ENCODE measurements around the gene BTN1A1. TPM values are rescaled to one million over a fixed set of nuclear protein-coding genes. Genes with fewer than 3 reads are reported as not detected.
"Not testable (repeated sequence)": the region's sequence is repeated elsewhere in the genome, so short reads cannot be mapped to it uniquely, and the experiment has no call there.

The BTN1A1 gene
- total RNA-seq, 1 experiment from 2014 or later = not detected

DNA sequence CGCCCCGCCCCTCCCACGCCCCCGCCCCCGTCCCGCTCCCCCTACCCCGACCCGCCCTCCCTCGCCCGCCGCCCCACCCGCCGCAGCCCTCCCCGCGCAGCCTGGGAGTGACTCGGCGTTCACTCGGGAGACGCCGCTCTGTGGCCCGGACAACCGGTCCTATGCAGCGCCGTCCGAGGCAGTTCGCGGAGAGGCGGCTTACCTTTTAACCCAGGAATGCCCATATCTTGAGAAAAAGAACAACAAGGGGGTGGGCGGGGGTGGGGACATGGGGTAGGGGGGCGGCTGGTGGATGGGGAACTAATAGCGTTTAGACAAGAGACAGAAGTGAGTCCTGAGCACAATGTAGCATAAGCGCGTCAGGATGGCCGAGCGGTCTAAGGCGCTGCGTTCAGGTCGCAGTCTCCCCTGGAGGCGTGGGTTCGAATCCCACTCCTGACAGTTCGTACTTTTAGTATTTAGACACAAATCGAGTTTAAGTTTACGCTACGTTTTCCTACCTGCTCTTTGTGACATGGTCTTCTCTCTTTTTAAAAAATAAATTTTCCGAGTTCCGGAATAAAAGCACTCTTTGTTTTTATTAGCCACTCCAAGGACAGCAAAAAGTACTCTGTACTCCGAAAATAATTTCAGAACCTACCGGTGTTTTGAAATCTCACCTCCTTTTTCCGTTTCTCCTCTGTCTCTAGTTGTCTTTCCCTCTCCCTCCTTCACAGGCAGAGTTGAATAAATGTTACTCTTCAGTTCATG is 20.9 kb downstream of the BTN1A1 start:
- peak overlapping the region; percentile 66 for H3K4me3 Mint-ChIP-seq (ENCODE audit: unreplicated experiment)
- intact Hi-C loops (cut with micrococcal nuclease) = loop anchor here (1.0 to 2.0 kb wide), 3 partner anchors 16 to 48 kb away; no protein-coding TSS in a partner anchor
- H3K36me3 Mint-ChIP-seq (ENCODE audit: insufficient read depth, unreplicated experiment) = peaks cover 11% of the 10 kb centered on the region
- no peaks in the 10 kb centered on the region for H3K27me3 Mint-ChIP-seq (ENCODE audit: insufficient read depth, unreplicated experiment)
- BruUV-seq (replicated peaks) = no TSS peak
- TF ChIP-seq, protein P1, sequence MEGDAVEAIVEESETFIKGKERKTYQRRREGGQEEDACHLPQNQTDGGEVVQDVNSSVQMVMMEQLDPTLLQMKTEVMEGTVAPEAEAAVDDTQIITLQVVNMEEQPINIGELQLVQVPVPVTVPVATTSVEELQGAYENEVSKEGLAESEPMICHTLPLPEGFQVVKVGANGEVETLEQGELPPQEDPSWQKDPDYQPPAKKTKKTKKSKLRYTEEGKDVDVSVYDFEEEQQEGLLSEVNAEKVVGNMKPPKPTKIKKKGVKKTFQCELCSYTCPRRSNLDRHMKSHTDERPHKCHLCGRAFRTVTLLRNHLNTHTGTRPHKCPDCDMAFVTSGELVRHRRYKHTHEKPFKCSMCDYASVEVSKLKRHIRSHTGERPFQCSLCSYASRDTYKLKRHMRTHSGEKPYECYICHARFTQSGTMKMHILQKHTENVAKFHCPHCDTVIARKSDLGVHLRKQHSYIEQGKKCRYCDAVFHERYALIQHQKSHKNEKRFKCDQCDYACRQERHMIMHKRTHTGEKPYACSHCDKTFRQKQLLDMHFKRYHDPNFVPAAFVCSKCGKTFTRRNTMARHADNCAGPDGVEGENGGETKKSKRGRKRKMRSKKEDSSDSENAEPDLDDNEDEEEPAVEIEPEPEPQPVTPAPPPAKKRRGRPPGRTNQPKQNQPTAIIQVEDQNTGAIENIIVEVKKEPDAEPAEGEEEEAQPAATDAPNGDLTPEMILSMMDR (IDR thresholded peaks at IDR 0.05; ENCODE audit: unreplicated experiment) = no peak
- peak overlapping the region; percentile 17 for H3K27ac Mint-ChIP-seq (ENCODE audit: low read depth, unreplicated experiment)
- H3K4me1 Mint-ChIP-seq (ENCODE audit: insufficient read depth, unreplicated experiment) = peaks cover 9% of the 10 kb centered on the region
- DNase-seq (ENCODE audit: unreplicated experiment) = peak; percentile 82
- H3K9me3 Mint-ChIP-seq (ENCODE audit: unreplicated experiment) = no peaks in the 10 kb centered on the region
- CTCF ChIA-PET = interaction anchor here (1.0 kb wide), 1 partner anchor 36 kb away, joined by 3 read pairs; no protein-coding TSS in a partner anchor
- POLR2A ChIA-PET = interaction anchor here (0.5 to 5.0 kb wide), 9 partner anchors 9 to 397 kb away, joined by 3 to 45 read pairs (median 7); partner anchors contain the start of gene HMGN4

DNA sequence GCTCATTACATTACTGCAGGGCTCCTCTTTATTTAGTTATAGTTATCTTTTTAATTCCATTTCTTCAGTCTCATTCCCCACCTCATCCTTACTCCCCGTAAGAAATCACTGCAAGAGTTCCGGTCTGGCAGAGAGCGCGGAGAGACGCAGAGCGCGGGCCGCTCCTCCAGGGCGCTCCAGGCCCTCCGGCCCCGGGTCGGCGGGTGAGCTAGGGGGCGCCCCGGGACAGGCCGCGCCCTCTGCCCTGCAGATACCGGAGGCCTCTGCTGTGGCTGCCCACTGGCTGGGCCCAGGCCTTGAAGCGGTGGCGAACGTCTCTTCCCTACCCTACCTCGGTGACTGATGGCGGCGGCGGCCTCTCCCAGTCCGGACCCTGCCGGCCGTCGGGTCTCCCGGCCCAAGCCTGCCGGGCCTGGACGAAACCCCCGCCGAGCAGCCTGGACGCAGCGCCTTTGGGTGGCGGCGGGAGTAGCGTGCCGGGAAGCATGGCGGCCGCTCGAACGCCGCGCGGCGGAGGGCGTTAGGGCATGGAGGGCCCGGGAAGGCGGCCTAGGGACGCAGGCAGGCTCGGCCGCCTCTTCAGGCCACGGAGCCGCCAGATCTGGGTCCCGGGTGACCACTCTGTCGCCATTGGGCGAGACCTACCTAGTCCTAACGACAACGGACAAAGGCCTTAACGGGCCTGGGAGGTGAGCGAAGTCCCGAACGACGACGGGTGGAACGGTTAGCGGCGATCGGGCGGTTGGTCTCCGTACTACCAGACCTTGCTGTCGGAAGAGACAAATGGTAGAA is 21.7 kb downstream of the BTN1A1 start:
- peak; percentile 38 for DNase-seq (ENCODE audit: unreplicated experiment)
- Mint-ChIP-seq H3K9me3 (ENCODE audit: unreplicated experiment) (no peaks in the 10 kb centered on the region), H3K27ac (ENCODE audit: low read depth, unreplicated experiment) (peak overlapping the region; percentile 17), H3K27me3 (ENCODE audit: insufficient read depth, unreplicated experiment) (no peaks in the 10 kb centered on the region), H3K36me3 (ENCODE audit: insufficient read depth, unreplicated experiment) (peaks cover 11% of the 10 kb centered on the region), H3K4me1 (ENCODE audit: insufficient read depth, unreplicated experiment) (peaks cover 9% of the 10 kb centered on the region), H3K4me3 (ENCODE audit: unreplicated experiment) (peak overlapping the region; percentile 66)
- intact Hi-C loops (cut with micrococcal nuclease) = loop anchor here (1.0 to 2.0 kb wide), 3 partner anchors 16 to 48 kb away; no protein-coding TSS in a partner anchor
- no TSS peak for BruUV-seq (replicated peaks)
- POLR2A ChIA-PET = interaction anchor here (1.1 to 5.0 kb wide), 4 partner anchors 11 to 48 kb away, joined by 4 to 45 read pairs (median 12); partner anchors contain the start of gene HMGN4
- TF ChIP-seq, protein P1 (IDR thresholded peaks at IDR 0.05; ENCODE audit: unreplicated experiment) = no peak
- CTCF ChIA-PET = interaction anchor here (0.6 to 1.0 kb wide), 2 partner anchors 35 to 501 kb away, joined by 3 read pairs; no protein-coding TSS in a partner anchor

DNA sequence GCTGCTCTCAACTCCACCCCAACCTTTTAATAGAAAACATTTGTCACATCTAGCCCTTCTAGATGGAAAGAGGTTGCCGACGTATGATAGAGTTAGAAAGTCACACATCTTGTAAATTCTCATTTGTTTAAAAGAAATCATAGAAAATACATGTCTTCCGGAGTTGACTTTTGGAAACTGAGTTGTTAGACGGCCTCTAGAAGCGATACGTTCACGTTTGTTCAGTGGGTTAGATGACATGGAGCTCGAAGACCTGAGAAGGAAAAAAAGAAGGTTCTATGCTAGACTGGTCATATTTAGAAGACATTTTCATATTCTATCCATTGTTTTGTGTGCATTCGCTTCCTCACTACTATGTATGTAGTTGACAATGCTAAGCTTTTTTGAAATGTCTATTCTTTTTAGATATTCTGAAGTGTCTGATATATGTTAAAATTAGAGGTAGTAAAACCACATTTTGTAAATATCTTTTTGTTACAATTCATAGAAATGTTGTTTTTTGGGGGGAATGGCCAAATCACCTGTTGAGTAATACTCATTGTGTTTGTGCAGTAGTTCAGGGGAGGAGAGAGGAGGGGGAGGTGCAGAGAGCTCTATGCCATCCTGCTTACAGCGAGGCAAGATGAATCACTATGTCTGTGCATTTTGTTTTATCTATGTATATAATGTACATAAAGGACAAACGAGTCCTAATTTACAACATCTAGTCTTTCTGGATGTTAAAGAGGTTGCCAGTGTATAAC is 22.6 kb downstream of the BTN1A1 start:
- peak overlapping the region; percentile 66 for H3K27ac Mint-ChIP-seq (ENCODE audit: low read depth, unreplicated experiment)
- intact Hi-C loops (cut with micrococcal nuclease); H3K9me3 Mint-ChIP-seq (ENCODE audit: unreplicated experiment); BruUV-seq (replicated peaks); H3K4me1 Mint-ChIP-seq (ENCODE audit: insufficient read depth, unreplicated experiment); H3K27me3 Mint-ChIP-seq (ENCODE audit: insufficient read depth, unreplicated experiment); CTCF ChIA-PET: not testable (repeated sequence)
- peak overlapping the region; percentile 10 for H3K4me3 Mint-ChIP-seq (ENCODE audit: unreplicated experiment)
- POLR2A ChIA-PET = interaction anchor here (0.6 to 5.0 kb wide), 5 partner anchors 10 to 159 kb away, joined by 4 to 45 read pairs (median 4); partner anchors contain the start of gene HMGN4
- peak; percentile 43 for DNase-seq (ENCODE audit: unreplicated experiment)
- peaks cover 11% of the 10 kb centered on the region for H3K36me3 Mint-ChIP-seq (ENCODE audit: insufficient read depth, unreplicated experiment)

DNA sequence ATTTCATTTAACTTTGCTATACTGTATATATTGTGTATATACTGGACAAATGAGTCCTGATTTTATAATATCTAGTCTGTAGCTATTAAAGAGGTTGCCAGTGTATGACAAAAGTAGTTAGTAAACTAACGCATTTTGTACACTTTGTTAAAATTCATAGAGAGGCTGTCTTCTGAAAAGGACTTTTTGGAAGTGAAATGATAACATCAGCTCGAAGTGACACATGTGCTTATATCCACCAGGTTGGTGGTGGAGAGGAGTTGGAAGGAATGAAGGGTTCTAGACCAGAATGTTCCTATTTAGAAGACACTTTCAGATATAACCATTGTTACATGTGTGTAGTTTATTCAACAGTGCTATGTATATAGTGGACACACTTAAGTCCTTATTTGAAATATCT is 24.2 kb downstream of the BTN1A1 start:
- H3K27me3 Mint-ChIP-seq (ENCODE audit: insufficient read depth, unreplicated experiment); intact Hi-C loops (cut with micrococcal nuclease); H3K4me1 Mint-ChIP-seq (ENCODE audit: insufficient read depth, unreplicated experiment); BruUV-seq (replicated peaks); H3K27ac Mint-ChIP-seq (ENCODE audit: low read depth, unreplicated experiment); DNase-seq (ENCODE audit: unreplicated experiment); H3K4me3 Mint-ChIP-seq (ENCODE audit: unreplicated experiment); H3K9me3 Mint-ChIP-seq (ENCODE audit: unreplicated experiment): not testable (repeated sequence)
- ChIA-PET CTCF (interaction anchor here (0.6 kb wide), 3 partner anchors 184 to 1172 kb away, joined by 3 read pairs; no protein-coding TSS in a partner anchor), POLR2A (interaction anchor here (0.6 to 1.1 kb wide), 2 partner anchors 8 to 639 kb away, joined by 3 to 4 read pairs; no protein-coding TSS in a partner anchor)
- peaks cover 11% of the 10 kb centered on the region for H3K36me3 Mint-ChIP-seq (ENCODE audit: insufficient read depth, unreplicated experiment)

All from MCF 10A (cell line).